ENCODE data around the gene TSPEAR.
A peak's percentile ranks its signal among the peaks of the same experiment; 100 is the strongest.
"Not testable (repeated sequence)": the region's sequence is repeated elsewhere in the genome, so short reads cannot be mapped to it uniquely, and the experiment has no call there.

Gene TSPEAR

DNA sequence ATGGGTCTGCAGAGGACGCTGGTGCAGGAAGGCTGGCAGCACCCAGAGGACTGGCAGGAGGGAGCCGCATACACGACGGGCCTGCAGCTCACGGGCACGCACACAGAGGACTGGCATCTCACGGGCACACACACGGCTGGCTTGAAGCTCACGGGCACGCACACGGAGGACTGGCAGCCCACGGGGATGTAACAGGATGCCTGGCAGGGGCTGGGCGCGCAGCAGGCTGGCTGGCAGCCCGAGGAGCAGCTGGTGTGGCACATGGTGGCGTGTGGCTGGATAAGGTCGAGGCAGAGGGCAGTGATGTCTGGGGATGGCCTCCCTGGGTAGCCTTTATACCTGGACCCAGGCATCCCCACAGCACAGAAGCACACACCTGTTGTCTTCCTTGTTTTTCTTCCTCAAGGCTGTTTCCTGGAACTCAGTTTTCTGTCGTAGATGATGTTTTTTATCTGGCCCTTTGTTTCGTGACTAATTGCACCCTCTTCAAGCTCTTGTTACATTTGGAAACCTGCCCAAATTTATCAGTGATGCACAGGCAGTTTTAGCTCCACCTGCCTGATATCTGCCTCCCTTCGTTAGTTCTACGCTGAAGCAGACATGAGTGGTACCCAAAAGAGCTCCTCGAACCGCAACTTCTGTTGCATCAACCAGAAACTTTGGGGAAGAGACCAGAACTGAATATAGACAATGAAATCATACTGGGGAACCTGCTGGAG, 29.4 kb downstream of the TSPEAR start, which contains the start of gene KRTAP12-1:
Gene KRTAP12-1 (minus strand): TSS at position 303 of the 719 bp plus-strand sequence. CDS start 40 bp downstream, at position 263.
- peak; percentile 63 to 73 for DNase-seq

DNA sequence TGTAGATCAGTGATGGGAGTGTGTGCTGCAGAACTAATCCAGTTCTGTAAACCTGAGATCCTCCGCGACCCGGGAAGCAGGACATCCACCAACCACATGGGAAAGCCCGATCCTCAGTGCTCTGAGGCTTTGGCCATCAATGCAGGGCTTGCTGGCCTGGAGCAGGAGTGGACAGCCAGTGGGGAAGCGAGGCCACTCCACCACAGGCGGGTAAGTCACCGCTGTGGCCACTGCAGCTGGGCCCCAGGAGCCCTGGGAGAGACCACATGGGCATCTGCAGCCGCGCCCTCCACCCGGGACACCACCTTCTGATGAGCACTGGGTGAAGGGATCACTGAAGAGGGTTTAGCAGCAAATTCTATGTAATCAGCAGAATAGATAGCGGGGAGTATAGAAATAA, 30.2 kb downstream of the TSPEAR start:
- no peak for DNase-seq

DNA sequence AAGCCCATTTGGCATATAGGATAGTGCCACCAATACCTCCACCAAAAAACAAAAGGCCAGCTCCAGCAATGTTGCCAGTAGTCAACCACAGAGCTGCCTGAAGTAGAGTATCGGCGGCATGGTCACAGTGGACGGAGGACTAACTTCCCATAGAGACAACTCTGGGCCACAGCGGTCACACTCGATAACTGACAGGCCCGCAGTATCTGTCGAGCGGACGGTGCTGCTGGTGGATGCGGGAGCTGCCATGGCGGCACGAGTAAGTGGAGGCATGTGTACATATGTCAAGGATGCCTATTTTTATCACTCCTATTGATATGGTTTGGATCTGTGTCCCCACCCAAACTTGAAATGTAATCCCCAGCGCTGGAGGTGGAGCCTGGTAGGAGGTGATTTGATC, 33.5 kb downstream of the TSPEAR start:
- DNase-seq = no peak

DNA sequence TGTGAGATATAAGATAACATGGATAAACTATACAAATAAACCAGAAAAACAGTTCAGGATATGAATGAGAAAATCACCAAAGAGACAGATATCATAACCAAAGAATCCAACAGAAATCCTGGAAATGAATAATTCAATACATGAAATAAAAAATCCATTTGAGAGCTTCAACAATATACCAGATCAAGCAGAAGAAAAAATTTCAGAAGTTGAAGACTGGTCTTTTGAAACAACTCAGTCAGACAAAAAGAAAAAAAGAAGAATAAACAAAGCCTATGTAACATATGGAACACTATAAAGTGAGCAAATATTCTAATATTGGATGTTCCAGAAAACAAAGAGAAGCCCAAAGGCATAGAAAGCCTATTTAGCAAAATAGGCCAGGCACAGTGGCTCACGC, 39.5 kb downstream of the TSPEAR start:
- no peak for DNase-seq

DNA sequence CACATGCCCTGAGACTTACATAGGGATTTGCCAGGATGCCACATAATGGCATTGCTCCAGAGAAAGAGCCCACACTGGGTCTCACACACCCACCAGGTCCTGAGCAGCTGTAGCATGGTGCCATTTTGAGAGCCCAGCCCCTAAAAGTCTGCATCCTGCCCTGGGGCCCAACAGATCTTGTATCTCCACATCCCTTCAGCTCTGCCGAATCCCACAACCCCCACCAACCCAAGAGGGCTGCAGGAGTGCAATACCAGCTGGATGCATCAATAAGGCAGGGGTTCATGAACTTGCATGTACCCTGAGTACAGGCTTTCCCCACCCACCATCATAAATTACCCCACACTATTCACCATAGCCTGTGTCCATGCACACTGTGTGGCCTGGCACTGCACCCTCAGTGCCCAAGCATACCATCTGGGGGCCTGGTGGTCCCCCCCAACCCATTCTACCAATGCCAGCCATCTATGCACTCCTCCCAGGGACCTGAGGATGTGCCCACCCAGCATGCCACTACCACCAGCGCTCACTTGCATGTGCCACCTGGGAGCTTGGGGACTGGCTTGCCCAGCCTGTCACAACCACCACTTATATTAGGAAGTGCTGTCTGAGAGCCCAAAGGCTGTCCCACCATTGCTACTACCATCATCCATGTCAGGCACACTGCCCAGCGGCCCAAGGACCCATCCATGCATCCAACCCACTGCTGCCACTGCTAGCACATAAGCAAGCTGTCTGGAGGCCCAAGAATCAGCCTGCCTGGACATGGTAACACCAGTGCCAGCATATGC, 40.5 kb downstream of the TSPEAR start:
- no peak for DNase-seq

DNA sequence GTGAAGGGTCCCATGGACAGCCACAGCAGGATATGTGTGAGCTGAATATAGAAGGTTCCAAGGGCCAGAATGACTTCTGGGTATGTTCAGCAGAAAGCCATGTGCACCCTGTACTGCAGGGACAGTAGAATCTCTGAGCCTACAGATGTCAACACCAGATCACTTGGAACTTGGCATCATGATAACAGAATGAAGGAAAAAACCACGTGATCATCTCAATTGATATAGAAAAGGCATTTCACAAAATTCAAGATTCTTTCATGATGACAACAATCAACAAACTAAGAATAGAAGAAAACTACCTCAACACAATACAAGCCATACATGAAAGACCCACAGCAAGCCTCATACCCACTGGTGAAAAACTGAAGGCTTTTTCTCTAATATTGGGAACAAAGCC, 43.8 kb downstream of the TSPEAR start:
- no peak for DNase-seq

DNA sequence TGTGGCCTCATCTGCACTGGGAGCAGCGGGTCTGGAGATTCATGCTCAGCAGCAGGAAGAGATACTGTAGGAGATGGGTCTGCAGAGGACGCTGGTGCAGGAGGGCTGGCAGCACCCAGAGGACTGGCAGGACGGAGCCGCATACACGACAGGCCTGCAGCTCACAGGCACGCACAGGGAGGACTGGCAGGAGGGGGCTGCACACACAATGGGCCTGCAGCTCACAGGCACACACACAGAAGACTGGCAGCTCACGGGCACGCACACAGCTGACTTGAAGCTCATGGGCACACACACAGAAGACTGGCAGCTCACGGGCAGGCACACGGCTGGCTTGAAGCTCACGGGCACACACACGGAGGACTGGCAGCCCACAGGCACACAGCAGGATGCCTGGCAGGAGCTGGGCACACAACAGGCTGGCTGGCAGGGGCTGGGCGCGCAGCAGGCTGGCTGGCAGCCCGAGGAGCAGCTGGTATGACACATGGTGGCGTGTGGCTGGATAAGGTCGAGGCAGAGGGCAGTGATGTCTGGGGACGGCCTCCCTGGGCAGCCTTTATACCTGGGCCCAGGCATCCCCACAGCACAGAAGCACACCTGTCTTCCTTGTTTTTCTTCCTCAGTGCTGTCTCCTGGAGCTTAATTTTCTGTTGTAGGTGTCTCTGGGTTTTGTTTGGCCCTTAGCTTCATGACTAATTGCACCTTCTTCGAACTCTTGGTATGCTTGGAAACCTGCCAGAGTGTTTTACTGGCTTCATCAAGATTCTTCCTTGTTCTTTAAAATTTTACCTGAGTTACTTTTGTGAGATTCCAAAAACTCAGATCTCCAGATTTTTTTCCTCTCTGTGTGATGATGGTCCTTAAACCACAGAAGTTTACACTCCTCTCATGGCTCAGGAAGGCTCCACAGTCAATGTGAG, 44.7 kb downstream of the TSPEAR start, which contains the start of gene KRTAP12-2:
Gene KRTAP12-2 (minus strand): TSS at position 527 of the 920 bp plus-strand sequence. CDS start 41 bp downstream, at position 486.
- no peak for DNase-seq

DNA sequence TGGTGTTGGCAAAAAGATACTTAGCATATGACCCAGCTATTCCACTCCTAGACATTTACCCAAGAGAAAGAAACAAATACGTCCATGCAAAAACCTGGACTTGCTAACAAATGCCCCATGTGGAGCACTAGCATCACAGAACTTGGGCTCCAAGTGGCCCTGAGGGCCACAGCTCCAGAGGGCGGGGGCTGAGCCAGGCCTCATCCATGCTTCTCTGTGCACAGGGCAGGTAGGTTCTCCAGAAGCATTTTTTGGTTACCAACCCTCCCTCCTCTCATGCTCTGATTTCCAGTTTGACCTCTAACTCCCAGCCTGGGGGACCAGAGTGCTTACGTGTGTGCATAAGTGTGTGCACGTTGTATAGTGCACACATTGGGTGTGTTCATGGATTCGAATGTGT, 46.7 kb downstream of the TSPEAR start:
- no peak for DNase-seq

DNA sequence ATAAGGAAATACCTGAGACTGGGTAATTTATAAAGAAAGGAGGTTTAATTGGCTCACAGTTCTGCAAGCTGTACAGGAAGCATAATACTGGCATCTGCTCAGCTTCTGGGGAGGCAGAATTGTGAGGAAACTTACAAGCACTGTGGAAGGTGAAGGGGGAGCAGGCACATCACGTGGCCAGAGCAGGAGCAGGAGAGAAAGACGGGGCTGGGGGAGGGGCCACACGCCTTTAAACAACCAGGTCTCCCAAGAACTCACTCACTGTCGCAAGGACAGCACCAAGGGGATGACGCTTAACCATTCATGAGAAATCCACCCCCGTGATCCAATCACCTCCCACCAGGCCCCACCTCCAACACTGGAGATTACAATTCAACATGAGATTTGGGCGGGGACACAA, 49.8 kb downstream of the TSPEAR start:
- not testable (repeated sequence) for DNase-seq

DNA sequence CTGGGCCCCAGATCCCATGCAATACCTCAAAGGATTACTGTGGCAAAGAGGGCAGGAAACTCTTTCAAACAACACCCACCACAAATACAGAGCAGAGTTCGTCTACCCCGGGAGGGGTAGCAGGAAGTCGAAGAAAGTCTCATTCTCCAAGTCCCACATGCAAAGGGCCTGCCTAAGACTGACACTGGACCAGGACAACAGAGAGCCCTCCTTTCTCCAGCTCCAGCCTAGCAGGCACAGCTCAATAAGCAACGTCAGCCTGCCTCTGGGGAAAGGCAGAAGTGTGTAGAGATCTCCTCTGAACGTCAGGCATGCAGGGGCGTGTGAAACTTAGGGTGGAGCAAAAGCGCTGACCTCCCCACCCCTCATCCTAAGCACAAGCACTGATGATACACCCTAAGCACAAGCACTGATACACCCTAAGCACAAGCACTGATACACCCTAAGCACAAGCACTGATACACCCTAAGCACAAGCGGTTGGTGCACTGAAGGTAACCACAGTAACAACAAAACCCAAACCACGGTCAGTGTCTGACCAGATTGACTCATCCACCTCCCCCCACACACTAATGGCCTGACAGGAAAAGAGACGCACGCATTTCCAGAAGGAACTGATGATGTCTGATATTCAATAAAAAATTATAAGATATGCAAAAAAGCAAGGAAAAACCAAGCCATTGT, 52.3 kb downstream of the TSPEAR start:
- no peak for DNase-seq

DNA sequence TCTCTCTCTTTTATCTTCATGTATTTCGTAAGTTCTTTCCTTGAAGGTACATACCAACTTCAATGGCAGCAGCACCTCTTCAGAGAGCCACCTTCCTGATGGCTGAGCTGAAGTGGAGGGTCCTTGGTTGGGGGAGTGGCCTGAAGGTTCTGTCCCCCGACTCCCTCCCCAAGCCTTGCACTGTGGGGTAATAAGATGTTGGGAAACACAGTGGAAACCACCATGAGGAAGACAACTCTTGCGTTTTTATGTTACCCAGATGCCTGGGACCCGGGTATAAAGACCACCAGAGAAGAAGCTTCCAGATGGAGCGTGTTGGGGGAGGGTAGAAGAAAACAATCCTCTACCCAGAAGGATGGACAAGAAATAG, 52.8 kb downstream of the TSPEAR start:
- no peak for DNase-seq

DNA sequence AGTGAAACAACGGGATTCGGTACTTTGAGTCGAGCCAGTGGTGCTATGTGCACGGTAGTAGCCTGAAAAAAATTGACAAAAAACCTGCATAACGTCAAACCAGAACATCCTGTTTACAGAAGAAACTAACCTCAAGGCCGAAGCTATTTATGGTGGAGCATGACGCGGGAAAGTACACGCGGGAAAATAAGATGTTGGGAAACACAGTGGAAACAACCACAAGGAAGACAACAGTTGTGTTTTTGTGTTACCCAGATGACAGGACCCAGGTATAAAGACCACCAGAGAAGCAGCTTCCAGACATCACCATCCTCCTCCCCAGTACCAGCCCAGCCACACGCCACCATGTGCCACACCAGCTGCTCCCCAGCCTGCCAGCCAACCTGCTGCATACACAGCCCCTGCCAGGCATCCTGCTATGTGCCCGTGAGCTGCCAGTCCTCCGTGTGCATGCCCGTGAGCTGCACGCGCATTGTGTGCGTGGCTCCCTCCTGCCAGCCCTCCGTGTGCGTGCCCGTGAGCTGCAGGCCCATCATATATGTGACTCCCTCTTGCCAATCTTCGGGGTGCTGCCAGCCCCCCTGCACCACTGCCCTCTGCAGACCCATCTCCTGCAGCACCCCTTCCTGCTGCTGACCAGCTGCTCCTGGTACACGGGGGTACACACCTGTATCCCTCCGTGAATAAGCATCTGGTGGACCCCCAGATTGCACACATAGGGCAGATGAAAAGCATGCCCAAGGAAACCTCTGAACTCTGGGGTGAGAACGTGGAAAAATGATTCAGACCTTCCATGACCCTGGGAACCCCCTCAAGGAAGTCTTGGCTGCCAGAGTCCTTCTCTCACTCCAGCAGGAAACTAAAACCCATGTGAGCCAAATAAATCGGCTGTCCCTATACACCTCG, 53.5 kb downstream of the TSPEAR start, which contains the start of gene KRTAP12-3:
Gene KRTAP12-3 (plus strand): TSS at position 298 of the 906 bp plus-strand sequence. CDS start 48 bp downstream, at position 346.
- DNase-seq = no peak

DNA sequence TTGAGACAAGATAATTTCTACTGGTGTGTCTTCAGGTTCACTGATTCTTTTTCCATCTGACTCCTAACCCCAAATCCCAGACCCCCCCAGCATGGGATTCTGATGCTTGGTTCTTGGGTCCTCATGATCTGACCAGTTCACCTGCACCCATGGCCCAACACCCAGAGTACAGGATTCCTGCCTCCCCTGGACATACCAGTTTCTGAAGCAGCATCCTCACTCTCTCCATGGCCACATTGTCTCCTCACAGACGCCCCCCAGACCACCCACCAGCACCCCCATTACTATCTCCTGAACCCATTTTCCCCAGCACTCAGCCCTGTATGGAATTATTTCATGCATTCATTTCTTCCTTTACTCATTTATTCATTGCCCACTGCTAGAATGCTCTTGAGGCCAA, 54.5 kb downstream of the TSPEAR start:
- no peak for DNase-seq

DNA sequence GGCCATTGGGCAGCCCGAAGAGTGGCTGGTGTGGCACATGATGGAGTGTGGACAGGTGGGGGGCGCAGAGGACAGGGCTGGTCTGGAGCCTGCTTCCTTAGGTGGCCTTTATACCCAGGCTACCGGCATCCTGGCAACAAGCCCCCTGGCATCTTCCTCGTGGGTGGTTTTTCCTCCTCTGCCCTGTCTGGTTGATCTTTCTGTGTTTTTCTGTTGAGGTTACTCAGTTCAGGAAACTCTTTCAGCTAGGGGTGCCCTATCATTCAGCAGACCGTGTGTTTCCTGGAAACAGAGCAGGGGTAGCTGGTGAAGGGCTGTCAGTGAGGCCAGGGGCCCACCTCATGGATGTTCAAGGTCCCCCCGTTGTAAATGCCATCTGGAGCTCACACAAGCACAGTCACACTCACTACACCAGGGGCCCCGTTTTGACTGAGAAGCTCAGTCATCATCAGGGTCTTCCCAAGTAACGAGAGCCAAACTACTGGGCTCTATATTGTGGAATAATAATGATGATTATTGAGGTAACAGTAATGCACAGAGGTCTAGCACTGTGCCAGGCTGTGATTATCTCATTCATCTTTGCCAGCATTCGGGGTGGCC, 56.7 kb downstream of the TSPEAR start, which contains the start of gene KRTAP12-4:
Gene KRTAP12-4 (minus strand): TSS at position 84 of the 600 bp plus-strand sequence. CDS start 45 bp downstream, at position 39.
- no peak for DNase-seq

DNA sequence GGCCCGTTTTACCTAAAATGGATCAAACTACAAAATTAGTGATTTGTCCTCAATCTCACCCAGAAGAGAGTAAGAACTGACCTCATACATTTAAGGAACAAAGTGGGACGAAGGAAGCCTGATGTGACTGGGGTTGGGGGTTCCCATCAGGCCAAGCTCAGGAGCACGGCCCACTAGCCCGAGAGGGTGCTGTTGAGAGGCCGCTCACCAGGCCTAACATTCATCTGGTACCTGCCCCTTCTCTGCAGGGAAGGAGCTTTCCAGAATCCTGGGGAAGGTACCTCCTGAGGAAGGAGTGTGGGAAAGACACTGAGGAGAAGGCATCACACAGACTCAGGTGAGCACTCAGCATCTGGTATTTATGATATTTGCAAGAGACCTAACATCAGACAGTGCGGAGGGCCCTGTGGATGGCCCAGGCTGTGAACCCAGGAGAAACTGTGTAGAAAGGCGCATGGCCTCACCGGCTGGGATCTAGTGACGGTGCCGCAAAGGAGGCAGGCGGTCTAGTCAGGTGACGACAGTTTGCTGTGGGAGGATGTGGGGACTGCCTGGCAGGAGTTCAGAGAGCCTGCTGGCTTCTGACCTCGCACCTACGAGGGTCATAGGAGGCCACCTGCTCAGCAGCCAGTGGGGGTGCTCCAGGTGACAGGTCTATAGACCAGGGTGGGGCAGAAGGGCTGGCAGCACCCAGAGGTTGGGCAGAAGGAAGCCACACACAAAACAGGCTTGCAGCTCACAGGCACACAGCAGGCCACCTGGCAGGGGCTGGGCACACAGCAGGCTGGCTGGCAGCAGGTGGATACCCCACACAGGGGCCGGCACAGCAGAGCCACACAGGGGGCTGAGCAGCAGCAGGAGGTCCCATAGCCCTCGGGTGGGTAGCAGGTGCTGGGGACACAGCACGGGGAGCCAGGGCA, 57.5 kb downstream of the TSPEAR start:
- DNase-seq = no peak

DNA sequence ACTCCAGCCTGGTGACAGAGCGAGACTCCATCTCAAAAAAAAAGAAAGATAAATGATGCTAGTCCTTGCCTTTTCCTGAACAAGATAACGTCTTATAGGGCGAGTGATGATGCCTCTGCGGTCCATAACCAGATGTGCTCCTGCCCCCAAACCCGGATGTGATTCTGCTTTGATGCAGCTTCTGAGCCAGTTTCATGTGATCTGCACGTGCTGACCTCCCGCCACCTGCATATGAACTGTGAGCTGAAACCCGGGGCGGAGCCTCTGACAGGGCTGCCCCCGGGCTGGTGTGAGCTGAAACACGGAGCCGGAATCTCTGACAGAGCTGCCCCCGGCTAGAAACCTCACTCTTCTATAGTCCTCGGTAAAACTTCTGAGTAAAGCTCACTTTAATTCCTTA, 58.2 kb downstream of the TSPEAR start:
- DNase-seq = no peak

DNA sequence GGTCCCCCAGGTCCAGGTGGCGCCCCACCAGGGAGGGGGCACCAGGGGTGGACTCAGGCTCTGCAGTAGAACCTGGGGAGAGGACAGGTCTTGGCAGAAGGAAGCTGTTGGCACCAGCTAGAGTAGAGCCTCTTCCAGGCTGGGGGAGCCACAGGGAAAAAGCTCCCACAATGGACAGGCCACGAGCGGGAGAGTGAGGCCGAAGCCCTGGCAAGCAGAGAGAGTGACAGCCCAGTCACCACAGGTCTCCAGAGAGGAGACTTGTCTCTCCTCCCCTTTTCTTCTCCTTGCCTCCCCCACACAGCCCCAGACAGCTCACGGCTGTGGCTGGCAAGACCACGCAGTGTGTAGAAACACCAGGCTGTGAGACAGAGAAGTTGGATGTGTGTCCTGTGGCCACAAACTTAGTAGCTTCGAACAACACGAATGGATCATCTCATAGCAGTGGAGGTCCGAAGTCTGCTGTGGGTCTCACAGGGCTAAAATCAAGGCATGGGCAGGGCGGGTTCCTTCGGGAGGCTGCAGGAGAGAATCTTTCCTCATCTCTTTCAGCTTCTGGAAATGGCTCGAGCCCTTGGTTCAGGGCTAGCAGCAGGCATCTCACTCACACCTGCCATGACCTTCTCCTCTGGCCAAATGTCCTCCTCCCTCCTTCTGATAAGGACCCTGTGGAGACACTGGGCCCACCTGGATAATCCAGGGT, 60.2 kb downstream of the TSPEAR start:
- no peak for DNase-seq

DNA sequence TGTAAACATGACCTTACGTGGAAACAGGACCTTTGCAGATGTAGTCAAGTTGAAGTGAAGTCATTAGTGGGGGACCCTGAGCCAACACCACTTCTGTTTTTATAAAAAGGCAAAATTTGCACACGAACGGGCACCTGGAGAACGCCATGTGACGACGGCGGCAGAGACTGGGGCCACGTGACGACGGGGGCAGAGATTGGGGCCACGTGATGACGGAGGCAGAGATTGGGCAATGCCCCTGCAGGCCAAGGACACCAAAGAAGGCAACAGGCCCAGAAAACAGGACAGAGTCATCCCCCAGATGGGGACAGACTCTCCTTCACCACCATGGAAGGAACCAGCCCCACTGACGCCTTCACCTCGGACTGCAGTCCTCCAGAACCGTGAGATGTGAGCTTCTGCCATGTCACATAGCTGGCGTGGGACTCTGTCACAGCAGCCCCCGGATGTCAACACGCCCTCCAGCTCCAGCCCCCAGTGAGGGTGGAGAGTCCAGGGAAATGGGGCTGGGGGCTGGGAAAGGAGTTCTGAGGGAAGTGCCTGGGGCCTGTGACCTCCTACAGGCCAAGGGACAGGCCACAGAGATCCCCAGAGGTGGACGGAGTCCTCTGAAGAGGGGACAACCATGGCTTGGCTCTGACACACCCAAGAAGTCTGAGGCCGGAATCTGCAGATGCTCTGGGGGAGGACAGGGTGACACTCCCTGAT, 61.0 kb downstream of the TSPEAR start:
- DNase-seq = no peak

Data from NCI-H524 (cell line).